Erythroblast (primary cell): ENCODE results near the gene POTEG.
"Not testable (repeated sequence)": the region's sequence is repeated elsewhere in the genome, so short reads cannot be mapped to it uniquely, and the experiment has no call there.

Experiments used
- GATA1 ChIP-seq: IDR thresholded peaks from 2 replicates; pipeline ENCODE4 v1.6.1; 2011; ENCODE audit warnings: low read depth, mild to moderate bottlenecking, control low read depth, low read length, moderate library complexity
- POLR2A ChIP-seq: IDR thresholded peaks from 2 replicates; pipeline ENCODE4 v1.6.1; 2011; ENCODE audit warnings: mild to moderate bottlenecking, low read length

DNA sequence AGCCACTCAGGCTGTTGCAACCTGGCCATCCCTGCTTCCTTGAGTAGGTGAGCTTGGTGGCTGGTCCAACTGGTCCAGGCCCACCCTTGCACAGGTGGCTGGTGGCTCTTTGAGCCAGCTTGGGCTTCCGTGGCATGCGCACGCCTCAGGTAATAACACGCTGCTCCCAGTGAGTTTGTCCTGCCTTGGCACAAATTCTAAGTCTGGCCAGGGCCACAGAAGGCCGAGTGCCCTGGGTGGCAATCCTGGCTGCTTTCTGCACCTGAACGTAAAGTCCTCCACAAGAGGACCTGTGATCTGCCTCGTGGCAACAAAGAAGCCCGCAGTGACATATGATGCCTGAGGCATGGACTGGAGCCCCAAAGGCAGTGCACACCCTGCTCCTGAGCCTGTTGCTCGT, 47.1 kb downstream of the POTEG start:
- TF ChIP-seq POLR2A, GATA1: not testable (repeated sequence)
